Activated CD4-positive, alpha-beta T cell treated with anti-CD3 and anti-CD28 coated beads, Interleukin-2, amount 50 U/mL, for 4 hours (primary cell): Measurements from ENCODE around the gene GPR84.

ENCODE experiments used
- DNase-seq, 2 experiments: peaks; one replicate each; pipeline ENCODE4 v3.0.0-alpha.2; 2020

The GPR84 gene

GRCh38 chr12:54321363-54321762 lies 42.9 kb downstream of the GPR84 start:
- no peak for DNase-seq
